Keratinocyte (primary cell): ENCODE data around the gene KRTAP2-2.

ENCODE experiments used
- CTCF ChIP-seq, 3 experiments: IDR thresholded peaks in 1 of 3; conservative IDR thresholded peaks in 1 of 3; optimal IDR thresholded peaks in 1 of 3; 2 replicates in 2 of 3; 3 replicates in 1 of 3; pipeline versions ENCODE3 to v1.5.1; 2011; ENCODE audit warnings: low read length in 3 of 3, mild to moderate bottlenecking in 3 of 3, moderate library complexity in 2 of 3, control low read depth in 1 of 3, inconsistent platforms in 1 of 3; ENCODE audit not compliant: insufficient read depth in 2 of 3; ENCODE audit errors: extremely low read depth in 1 of 3
- EZH2 ChIP-seq: IDR thresholded peaks from one replicate; pipeline ENCODE4 v1.6.1; 2012; ENCODE audit warnings: inconsistent platforms, mild to moderate bottlenecking, low read length, moderate library complexity

GRCh38 chr17:41054025-41054424, 1.0 kb downstream of the KRTAP2-2 start:
- no peak for TF ChIP-seq CTCF (optimal IDR thresholded peaks at IDR 0.05 in 1 of 3, IDR thresholded peaks at IDR 0.05 in 1 of 3, conservative IDR thresholded peaks at IDR 0.05 in 1 of 3; ENCODE audit: extremely low read depth in 1 of 3, insufficient read depth in 2 of 3, low read length in 3 of 3)
- no peak for TF ChIP-seq EZH2
